HEK293 (cell line): ENCODE data around the gene FILIP1.
A peak's percentile ranks its signal among the peaks of the same experiment; 100 is the strongest.
"Not testable (repeated sequence)": the region's sequence is repeated elsewhere in the genome, so short reads cannot be mapped to it uniquely, and the experiment has no call there.

ENCODE experiments used
- CTCF ChIA-PET: fragments of 350-600 bp; formaldehyde crosslinking; extraction: SDS; loops from one replicate; lab custom pipeline; 2021; ENCODE audit warnings: antibody characterized with exemption; lab: Yijun Ruan, JAX
- POLR2A ChIA-PET: fragments of 300-600 bp; formaldehyde crosslinking; extraction: SDS; loops from one replicate; lab custom pipeline; 2020; ENCODE audit warnings: antibody characterized with exemption, inconsistent platforms; lab: Yijun Ruan, JAX
- H3K27ac ChIP-seq: fragments of 200-500 bp; sonication (Bioruptor generic); 2 replicates; pipeline ENCODE4 v1.5.1; 2014; ENCODE audit warnings: low read depth, low read length, control low read depth, inconsistent platforms; ENCODE audit errors: extremely low read depth
- H3K36me3 ChIP-seq, 2 experiments: fragments of 200-500 bp in 1 of 2; sonication (Bioruptor generic) in 1 of 2; 1 replicate in 1 of 2; 2 replicates in 1 of 2; pipeline ENCODE4 v1.5.1; 2014 to 2017; ENCODE audit warnings: inconsistent platforms in 2 of 2, low read length in 2 of 2; ENCODE audit not compliant: control insufficient read depth in 2 of 2, insufficient read depth in 1 of 2
- H3K4me1 ChIP-seq: fragments of 200-500 bp; sonication (Bioruptor generic); 2 replicates; pipeline ENCODE4 v1.5.1; 2014; ENCODE audit warnings: mild to moderate bottlenecking, low read length, inconsistent platforms; ENCODE audit not compliant: control insufficient read depth, insufficient read depth
- H3K4me3 ChIP-seq: 2 replicates; pipeline ENCODE4 v1.5.1; 2011; ENCODE audit warnings: low read depth, mild to moderate bottlenecking, control low read depth, low read length, moderate library complexity
- H3K9me3 ChIP-seq: fragments of 200-500 bp; sonication (Bioruptor generic); 2 replicates; pipeline ENCODE4 v1.5.1; 2014; ENCODE audit warnings: low read depth, low read length, inconsistent platforms; ENCODE audit not compliant: control insufficient read depth, insufficient read depth
- PRDM10 ChIP-seq: fragments of 450-650 bp; formaldehyde crosslinking; IDR thresholded peaks from 2 replicates; pipeline ENCODE4 v1.5.1; 2016; ENCODE audit warnings: missing biosample characterization, missing genetic modification characterization
- SCRT2 ChIP-seq: fragments of 450-650 bp; formaldehyde crosslinking; IDR thresholded peaks from 2 replicates; pipeline ENCODE4 v1.5.1; 2016; ENCODE audit warnings: missing biosample characterization, missing genetic modification characterization
- SP7 ChIP-seq: fragments of 450-650 bp; formaldehyde crosslinking; IDR thresholded peaks from 2 replicates; pipeline ENCODE4 v1.5.1; 2016; ENCODE audit warnings: missing biosample characterization, missing genetic modification characterization
- WT1 ChIP-seq: fragments of 450-650 bp; formaldehyde crosslinking; IDR thresholded peaks from 2 replicates; pipeline ENCODE4 v1.5.1; 2016; ENCODE audit warnings: missing biosample characterization, missing genetic modification characterization
- ZEB2 ChIP-seq: fragments of 450-650 bp; formaldehyde crosslinking; IDR thresholded peaks from 2 replicates; pipeline ENCODE4 v1.5.1; 2016; ENCODE audit warnings: missing biosample characterization, missing genetic modification characterization
- ZNF146 ChIP-seq: fragments of 450-650 bp; formaldehyde crosslinking; IDR thresholded peaks from 2 replicates; pipeline ENCODE4 v1.5.1; 2016; ENCODE audit warnings: missing biosample characterization, missing genetic modification characterization
- ZNF18 ChIP-seq: fragments of 450-650 bp; formaldehyde crosslinking; IDR thresholded peaks from 2 replicates; pipeline ENCODE4 v1.5.1; 2016; ENCODE audit warnings: missing biosample characterization, missing genetic modification characterization
- ZNF184 ChIP-seq: fragments of 450-650 bp; IDR thresholded peaks from 2 replicates; pipeline ENCODE4 v1.5.1; 2018; ENCODE audit warnings: missing biosample characterization, mild to moderate bottlenecking, missing genetic modification characterization
- ZNF398 ChIP-seq: fragments of 450-650 bp; formaldehyde crosslinking; IDR thresholded peaks from 2 replicates; pipeline ENCODE4 v1.5.1; 2017; ENCODE audit warnings: missing biosample characterization, missing genetic modification characterization
- ZNF426 ChIP-seq: fragments of 450-650 bp; formaldehyde crosslinking; IDR thresholded peaks from 2 replicates; pipeline ENCODE4 v1.5.1; 2017; ENCODE audit warnings: missing biosample characterization, missing genetic modification characterization, mild to moderate bottlenecking, inconsistent platforms, moderate library complexity
- ZNF580 ChIP-seq: fragments of 450-650 bp; formaldehyde crosslinking; IDR thresholded peaks from 2 replicates; pipeline ENCODE4 v1.5.1; 2016; ENCODE audit warnings: missing biosample characterization, missing genetic modification characterization
- ZNF596 ChIP-seq: fragments of 450-650 bp; IDR thresholded peaks from 2 replicates; pipeline ENCODE4 v1.5.0; 2018; ENCODE audit warnings: missing biosample characterization, mild to moderate bottlenecking, missing genetic modification characterization, moderate library complexity
- ZNF626 ChIP-seq: fragments of 450-650 bp; sonication (Bioruptor Pico); formaldehyde crosslinking; IDR thresholded peaks from 2 replicates; pipeline ENCODE4 v1.5.1; 2018; ENCODE audit warnings: missing biosample characterization, missing genetic modification characterization, inconsistent platforms
- ZSCAN5A ChIP-seq: fragments of 450-650 bp; formaldehyde crosslinking; IDR thresholded peaks from 2 replicates; pipeline ENCODE4 v1.5.1; 2016; ENCODE audit warnings: missing biosample characterization, missing genetic modification characterization

Gene FILIP1

GRCh38 chr6:75432809-75433208, 60.8 kb downstream of the FILIP1 start:
- H3K4me1 ChIP-seq, result peaks cover 15% of the 10 kb centered on the region
- peak; percentile 97 for TF ChIP-seq ZNF146 (tag by site-specific recombination)
- TF ChIP-seq ZNF580 (tag by site-specific recombination), result peak; percentile 62; the same call in 1 of the 2 replicates
- TF ChIP-seq, all 188 proteins: peak for 2; not testable (repeated sequence) for 186
- H3K4me3 ChIP-seq, H3K27ac ChIP-seq, H3K9me3 ChIP-seq, POLR2A ChIA-PET, H3K36me3 ChIP-seq: not testable (repeated sequence)
- CTCF ChIA-PET, result interaction anchor here (0.6 kb wide), 1 partner anchor 62 kb away, joined by 4 read pairs; no protein-coding TSS in a partner anchor

- CTCF ChIA-PET, result interaction anchor here (1.3 kb wide), 1 partner anchor 63 kb away, joined by 4 read pairs; no protein-coding TSS in a partner anchor
Observed at GRCh38 chr6:75431379-75431778, 62.2 kb downstream of the FILIP1 start.

More at GRCh38 chr6:75431379-75431778, 62.2 kb downstream of the FILIP1 start:
- no peaks in the 10 kb centered on the region for H3K9me3 ChIP-seq
- no peak overlapping the region for H3K27ac ChIP-seq
- no peaks in the 10 kb centered on the region for H3K36me3 ChIP-seq
- peaks cover 15% of the 10 kb centered on the region for H3K4me1 ChIP-seq
- POLR2A ChIA-PET, result interaction anchor here (0.8 kb wide), 1 partner anchor 17 kb away, joined by 3 read pairs; no protein-coding TSS in a partner anchor
- no peak overlapping the region for H3K4me3 ChIP-seq
- TF ChIP-seq ZNF626 (tag by site-specific recombination), result no peak
- no peak for TF ChIP-seq ZSCAN5A
- TF ChIP-seq SP7 (tag by site-specific recombination), result 0 out of 2 replicates have a peak, but pooled peaks have one; percentile 24
- peak; percentile 70 for TF ChIP-seq SCRT2 (tag by site-specific recombination)
- TF ChIP-seq ZNF398 (tag by site-specific recombination), result peak; percentile 57; the same call in 1 of the 2 replicates
- TF ChIP-seq WT1, result no peak
- TF ChIP-seq ZNF596 (tag by site-specific recombination), result no peak
- TF ChIP-seq PRDM10 (tag by site-specific recombination), result peak; percentile 52; the same call in 1 of the 2 replicates
- 0 out of 2 replicates have a peak, but pooled peaks have one; percentile 18 for TF ChIP-seq ZEB2 (tag by site-specific recombination)
- TF ChIP-seq ZNF426, result no peak
- 0 out of 2 replicates have a peak, but pooled peaks have one; percentile 40 for TF ChIP-seq ZNF184 (tag by site-specific recombination)
- TF ChIP-seq ZNF18 (tag by site-specific recombination), result no peak
